Cardiac fibroblast (primary cell): ENCODE measurements around the gene MCM10.

Source experiments
- DNase-seq, 2 donors: peaks; one replicate each; pipeline versions ENCODE4 v3.0.0 to v3.0.0-alpha.2; 2010; ENCODE audit warnings: low read depth in 2 of 2
- H3K4me3 ChIP-seq, 2 donors: replicated peaks in 1 of 2; 1 replicate in 1 of 2; 2 replicates in 1 of 2; pipeline ENCODE4 v1.5.1; 2011; ENCODE audit warnings: low read depth in 2 of 2, low read length in 2 of 2, mild to moderate bottlenecking in 2 of 2, moderate library complexity in 1 of 2
- CTCF ChIP-seq: IDR thresholded peaks from one replicate; pipeline ENCODE4 v1.5.1; 2011; ENCODE audit warnings: low read depth, mild to moderate bottlenecking, low read length, inconsistent platforms

Gene MCM10

GRCh38 chr10:13120786-13121499, 40.4 kb upstream of the MCM10 start:
- H3K4me3 ChIP-seq, result no peak overlapping the region
- peak in 1 of 2 donors; percentile 61 for DNase-seq
- no peak for TF ChIP-seq CTCF

- H3K4me3 ChIP-seq, result no peak overlapping the region
- no peak for DNase-seq
- TF ChIP-seq CTCF, result no peak
These were observed 39.9 kb upstream of the MCM10 start for GRCh38 chr10:13121500-13121854.

- no peak for TF ChIP-seq CTCF
- DNase-seq, result no peak
- no peak overlapping the region for H3K4me3 ChIP-seq
These were observed 24.7 kb upstream of the MCM10 start for GRCh38 chr10:13136651-13137050.

- no peak for TF ChIP-seq CTCF
- no peak for DNase-seq
- H3K4me3 ChIP-seq, result no peak overlapping the region
These were observed 22.2 kb upstream of the MCM10 start for GRCh38 chr10:13139150-13139549.

- no peak overlapping the region for H3K4me3 ChIP-seq
- DNase-seq, result no peak
- no peak for TF ChIP-seq CTCF
These were observed 21.7 kb upstream of the MCM10 start for GRCh38 chr10:13139676-13140075.

- H3K4me3 ChIP-seq, result no peak overlapping the region
- no peak for DNase-seq
- TF ChIP-seq CTCF, result no peak
These were observed 20.6 kb upstream of the MCM10 start for GRCh38 chr10:13140627-13141190.

- TF ChIP-seq CTCF, result no peak
- peak in 1 of 2 donors; percentile 18 for DNase-seq
- H3K4me3 ChIP-seq, result no peak overlapping the region
These were observed 17.6 kb upstream of the MCM10 start for GRCh38 chr10:13143766-13144165.
